HUES48 (cell line): Measurements from ENCODE around the gene AEBP2.
A peak's percentile ranks its signal among the peaks of the same experiment; 100 is the strongest.
"Not testable (repeated sequence)": the region's sequence is repeated elsewhere in the genome, so short reads cannot be mapped to it uniquely, and the experiment has no call there.

Source experiments
- H3K27ac ChIP-seq: one replicate; pipeline ENCODE4 v1.7.0; 2013; ENCODE audit warnings: low read depth, low read length, inconsistent platforms
- H3K27me3 ChIP-seq: 2 replicates; pipeline ENCODE4 v1.6.1; 2013; ENCODE audit warnings: mild to moderate bottlenecking, low read length; ENCODE audit not compliant: control insufficient read depth, insufficient read depth
- H3K36me3 ChIP-seq: 2 replicates; pipeline ENCODE4 v1.6.1; 2013; ENCODE audit warnings: low read length; ENCODE audit not compliant: control insufficient read depth, insufficient read depth
- H3K4me1 ChIP-seq: 2 replicates; pipeline ENCODE4 v1.6.1; 2013; ENCODE audit warnings: mild to moderate bottlenecking, low read length; ENCODE audit not compliant: control insufficient read depth, insufficient read depth
- H3K4me3 ChIP-seq: 2 replicates; pipeline ENCODE4 v1.5.1; 2013; ENCODE audit warnings: mild to moderate bottlenecking, low read depth, low read length
- H3K9ac ChIP-seq: 2 replicates; pipeline ENCODE4 v1.6.1; 2013; ENCODE audit warnings: mild to moderate bottlenecking, low read depth, low read length, moderate library complexity
- H3K9me3 ChIP-seq: 2 replicates; pipeline ENCODE4 v1.6.1; 2013; ENCODE audit warnings: low read length; ENCODE audit not compliant: control insufficient read depth, insufficient read depth

Gene AEBP2

DNA sequence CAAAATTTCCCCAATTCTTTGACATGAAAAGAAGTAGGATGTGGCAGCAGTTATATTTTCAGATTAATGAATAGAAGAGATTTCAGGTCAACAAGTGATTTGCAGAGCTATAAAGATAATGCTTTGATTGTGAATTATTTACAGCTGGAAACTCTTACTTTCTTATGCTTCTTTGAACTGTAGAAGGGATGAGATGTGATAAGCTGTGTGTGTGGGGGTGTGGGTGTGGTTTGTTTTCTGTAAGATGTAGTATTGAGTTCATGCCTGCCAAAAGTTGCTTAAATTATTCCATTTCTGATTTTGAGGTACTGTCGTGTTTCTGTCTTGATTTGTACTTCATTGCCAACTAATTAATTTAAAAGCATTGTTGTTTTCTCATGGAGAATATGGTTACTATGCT, 22.7 kb downstream of the AEBP2 start:
- no peaks in the 10 kb centered on the region for H3K9me3 ChIP-seq
- H3K36me3 ChIP-seq = peaks cover 50% of the 10 kb centered on the region
- peaks cover 15% of the 10 kb centered on the region for H3K4me1 ChIP-seq
- H3K27me3 ChIP-seq = no peaks in the 10 kb centered on the region
- no peak overlapping the region for H3K9ac ChIP-seq
- no peak overlapping the region for H3K27ac ChIP-seq
- no peak overlapping the region for H3K4me3 ChIP-seq

DNA sequence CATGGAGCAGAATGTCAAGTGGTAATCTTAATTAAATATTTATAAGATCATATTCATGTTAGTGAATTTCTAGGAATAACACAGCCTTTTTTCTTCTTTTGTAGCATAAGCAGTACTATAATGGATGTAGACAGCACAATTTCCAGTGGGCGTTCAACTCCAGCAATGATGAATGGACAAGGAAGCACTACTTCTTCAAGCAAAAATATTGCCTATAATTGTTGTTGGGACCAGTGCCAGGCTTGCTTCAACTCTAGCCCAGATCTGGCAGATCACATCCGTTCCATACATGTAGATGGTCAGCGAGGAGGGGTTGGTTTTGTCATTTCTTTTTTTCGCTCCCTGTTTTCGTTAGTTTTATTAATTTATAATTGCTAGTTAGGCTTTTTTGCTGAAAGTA, 23.1 kb downstream of the AEBP2 start:
- no peaks in the 10 kb centered on the region for H3K9me3 ChIP-seq
- no peak overlapping the region for H3K27ac ChIP-seq
- peaks cover 12% of the 10 kb centered on the region for H3K4me1 ChIP-seq
- no peak overlapping the region for H3K4me3 ChIP-seq
- no peak overlapping the region for H3K9ac ChIP-seq
- peaks cover 50% of the 10 kb centered on the region for H3K36me3 ChIP-seq
- no peaks in the 10 kb centered on the region for H3K27me3 ChIP-seq

DNA sequence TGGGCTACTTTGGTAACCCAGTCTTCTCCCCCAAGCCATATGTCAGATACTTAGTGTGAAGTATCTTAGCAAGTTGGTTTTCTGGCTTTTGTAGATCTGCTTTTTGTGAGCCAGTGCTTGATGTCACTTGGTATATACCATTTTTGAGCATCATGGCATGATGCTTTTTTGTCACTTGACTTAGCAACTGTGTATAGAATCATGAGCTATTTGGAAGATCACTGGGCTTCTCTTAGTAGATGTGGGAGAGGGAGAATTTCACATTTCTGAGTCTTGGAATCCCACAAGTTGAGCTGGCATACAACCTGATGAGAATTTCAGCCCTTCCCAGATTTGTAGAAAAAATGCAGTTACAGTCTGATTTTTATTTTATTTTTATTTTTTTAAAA, 24.9 kb downstream of the AEBP2 start:
- peaks cover 67% of the 10 kb centered on the region for H3K36me3 ChIP-seq
- H3K4me1 ChIP-seq = no peaks in the 10 kb centered on the region
- no peaks in the 10 kb centered on the region for H3K9me3 ChIP-seq
- no peak overlapping the region for H3K4me3 ChIP-seq
- H3K27me3 ChIP-seq = no peaks in the 10 kb centered on the region
- no peak overlapping the region for H3K27ac ChIP-seq
- no peak overlapping the region for H3K9ac ChIP-seq

DNA sequence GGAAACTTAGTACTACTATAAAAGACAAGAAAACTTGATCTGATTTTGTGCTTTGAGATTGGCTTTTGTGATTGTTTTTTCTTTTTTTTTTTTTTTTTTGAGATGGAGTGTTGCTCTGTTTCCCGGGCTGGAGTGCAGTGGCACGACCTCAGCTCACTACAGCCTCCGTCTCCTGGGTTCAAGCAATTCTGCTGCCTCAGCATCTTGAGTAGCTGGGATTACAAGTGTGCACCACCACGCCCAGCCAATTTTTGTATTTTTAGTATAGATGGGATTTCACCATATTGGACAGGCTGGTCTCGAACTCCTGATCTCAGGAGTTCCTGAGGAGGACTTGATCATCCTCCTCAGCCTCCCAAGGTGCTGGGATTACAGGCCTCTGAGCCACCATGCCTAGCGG, 26.4 kb downstream of the AEBP2 start:
- peaks cover 82% of the 10 kb centered on the region for H3K36me3 ChIP-seq
- no peak overlapping the region for H3K9ac ChIP-seq
- H3K27ac ChIP-seq = no peak overlapping the region
- no peaks in the 10 kb centered on the region for H3K9me3 ChIP-seq
- H3K4me3 ChIP-seq = no peak overlapping the region
- no peaks in the 10 kb centered on the region for H3K27me3 ChIP-seq
- H3K4me1 ChIP-seq = no peaks in the 10 kb centered on the region

DNA sequence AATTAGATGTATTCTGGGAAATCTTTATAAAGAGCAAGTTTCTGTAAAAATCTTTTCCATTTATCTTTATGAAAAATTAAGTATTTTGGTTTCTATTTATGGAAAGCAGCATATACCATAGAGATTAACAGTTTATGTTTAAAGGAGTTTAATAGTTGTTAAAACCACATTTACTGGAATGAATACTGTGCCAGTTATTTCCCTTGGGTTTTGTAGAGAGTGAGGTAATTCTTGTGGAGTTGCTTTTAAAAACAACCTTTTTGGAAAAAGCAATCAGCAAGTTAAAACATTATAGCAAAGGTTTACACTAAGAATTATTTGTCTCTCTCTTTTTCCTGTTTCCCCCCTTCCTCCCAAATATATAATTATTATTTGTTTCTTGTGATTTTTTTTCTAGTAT, 34.9 kb downstream of the AEBP2 start:
- peaks cover 87% of the 10 kb centered on the region for H3K36me3 ChIP-seq
- no peaks in the 10 kb centered on the region for H3K9me3 ChIP-seq
- no peaks in the 10 kb centered on the region for H3K27me3 ChIP-seq
- H3K4me1 ChIP-seq = peaks cover 8% of the 10 kb centered on the region
- H3K9ac ChIP-seq = no peak overlapping the region
- no peak overlapping the region for H3K4me3 ChIP-seq
- no peak overlapping the region for H3K27ac ChIP-seq

DNA sequence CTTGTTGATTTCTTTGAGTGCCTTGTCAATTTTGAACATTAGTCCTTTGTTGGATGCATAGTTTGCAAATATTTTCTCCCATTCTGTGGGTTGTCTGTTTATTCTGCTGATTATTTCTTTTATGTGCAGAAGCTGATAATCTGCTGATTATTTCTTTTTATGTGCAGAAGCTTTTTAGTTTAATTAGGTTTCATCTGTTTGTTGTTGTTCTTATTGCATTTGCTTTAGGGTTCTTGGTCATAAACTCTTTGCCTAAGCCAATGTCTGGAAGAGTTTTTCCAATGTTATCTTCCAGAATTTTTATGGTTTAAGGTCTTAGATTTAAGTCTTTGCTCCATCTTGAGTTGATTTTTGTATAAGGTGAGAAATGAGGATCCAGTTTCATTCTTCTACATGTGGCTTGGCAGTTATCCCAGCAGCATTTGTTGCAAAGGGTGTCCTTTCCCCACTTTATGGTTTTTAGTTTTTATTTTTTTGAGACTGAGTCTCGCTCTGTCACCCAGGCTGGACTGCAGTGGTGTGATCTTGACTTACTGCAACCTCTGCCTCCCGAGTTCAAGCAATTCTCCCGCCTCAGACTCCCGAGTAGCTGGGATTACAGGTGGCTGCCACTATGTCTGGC, 36.7 kb downstream of the AEBP2 start:
- not testable (repeated sequence) for H3K9me3 ChIP-seq, H3K27ac ChIP-seq, H3K27me3 ChIP-seq, H3K9ac ChIP-seq, H3K4me3 ChIP-seq
- H3K36me3 ChIP-seq = peaks cover 81% of the 10 kb centered on the region
- H3K4me1 ChIP-seq = peaks cover 12% of the 10 kb centered on the region

GRCh38 chr12:19477071-19477470, 37.8 kb downstream of the AEBP2 start:
- Histone ChIP-seq H3K9ac (no peak overlapping the region), H3K27me3 (no peaks in the 10 kb centered on the region), H3K4me1 (peaks cover 20% of the 10 kb centered on the region), H3K9me3 (no peaks in the 10 kb centered on the region), H3K36me3 (peaks cover 73% of the 10 kb centered on the region), H3K27ac (no peak overlapping the region), H3K4me3 (no peak overlapping the region)

- no peaks in the 10 kb centered on the region for H3K9me3 ChIP-seq
- peaks cover 62% of the 10 kb centered on the region for H3K36me3 ChIP-seq
- no peak overlapping the region for H3K4me3 ChIP-seq
- H3K27ac ChIP-seq = no peak overlapping the region
- no peak overlapping the region for H3K9ac ChIP-seq
- peaks cover 31% of the 10 kb centered on the region for H3K4me1 ChIP-seq
- no peaks in the 10 kb centered on the region for H3K27me3 ChIP-seq
Observed at GRCh38 chr12:19480459-19480858, 41.2 kb downstream of the AEBP2 start.

GRCh38 chr12:19482036-19482435, 42.7 kb downstream of the AEBP2 start:
- Histone ChIP-seq H3K27ac (peak overlapping the region; percentile 35), H3K9ac (no peak overlapping the region), H3K4me3 (no peak overlapping the region), H3K27me3 (no peaks in the 10 kb centered on the region), H3K4me1 (peaks cover 28% of the 10 kb centered on the region), H3K9me3 (no peaks in the 10 kb centered on the region), H3K36me3 (peaks cover 62% of the 10 kb centered on the region)

- H3K4me3 ChIP-seq = no peak overlapping the region
- no peak overlapping the region for H3K27ac ChIP-seq
- peaks cover 24% of the 10 kb centered on the region for H3K4me1 ChIP-seq
- peaks cover 58% of the 10 kb centered on the region for H3K36me3 ChIP-seq
- H3K9me3 ChIP-seq = no peaks in the 10 kb centered on the region
- H3K9ac ChIP-seq = no peak overlapping the region
- H3K27me3 ChIP-seq = no peaks in the 10 kb centered on the region
Observed at GRCh38 chr12:19482551-19483109, 43.3 kb downstream of the AEBP2 start.

GRCh38 chr12:19483727-19484126, 44.4 kb downstream of the AEBP2 start:
- no peak overlapping the region for H3K9ac ChIP-seq
- H3K9me3 ChIP-seq = no peaks in the 10 kb centered on the region
- H3K4me3 ChIP-seq = no peak overlapping the region
- peaks cover 50% of the 10 kb centered on the region for H3K36me3 ChIP-seq
- H3K4me1 ChIP-seq = peaks cover 24% of the 10 kb centered on the region
- H3K27ac ChIP-seq = no peak overlapping the region
- no peaks in the 10 kb centered on the region for H3K27me3 ChIP-seq
